T-helper 1 cell (primary cell): ENCODE data around the gene AKT3.
"Not testable (repeated sequence)": the region's sequence is repeated elsewhere in the genome, so short reads cannot be mapped to it uniquely, and the experiment has no call there.

Source experiments
- DNase-seq, 5 donors: peaks; one replicate each; pipeline ENCODE4 v3.0.0-alpha.2; 2012 to 2020

AKT3 gene

DNA sequence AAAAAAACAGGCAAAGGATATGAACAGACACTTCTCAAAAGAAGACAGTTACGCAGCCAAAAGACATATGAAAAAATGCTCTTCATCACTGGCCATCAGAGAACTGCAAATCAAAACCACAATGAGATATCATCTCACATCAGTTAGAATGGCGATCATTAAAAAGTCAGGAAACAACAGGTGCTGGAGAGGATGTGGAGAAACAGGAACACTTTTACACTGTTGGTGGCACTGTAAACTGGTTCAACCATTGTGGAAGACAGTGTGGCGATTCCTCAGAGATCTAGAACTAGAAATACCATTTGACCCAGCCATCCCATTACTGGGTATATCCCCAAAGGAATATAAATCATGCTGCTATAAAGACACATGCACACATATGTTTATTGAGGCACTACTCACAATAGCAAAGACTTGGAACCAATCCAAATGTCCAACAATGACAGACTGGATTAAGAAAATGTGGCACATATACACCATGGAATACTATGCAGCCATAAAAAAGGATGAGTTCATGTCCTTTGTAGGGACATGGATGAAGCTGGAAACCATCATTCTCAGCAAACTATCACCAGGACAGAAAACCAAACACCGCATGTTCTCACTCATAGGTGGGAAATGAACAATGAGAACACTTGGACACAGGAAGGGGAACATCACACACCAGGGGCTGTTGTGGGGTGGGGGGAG is 77.5 kb downstream of the AKT3 start:
- DNase-seq = not testable (repeated sequence)

DNA sequence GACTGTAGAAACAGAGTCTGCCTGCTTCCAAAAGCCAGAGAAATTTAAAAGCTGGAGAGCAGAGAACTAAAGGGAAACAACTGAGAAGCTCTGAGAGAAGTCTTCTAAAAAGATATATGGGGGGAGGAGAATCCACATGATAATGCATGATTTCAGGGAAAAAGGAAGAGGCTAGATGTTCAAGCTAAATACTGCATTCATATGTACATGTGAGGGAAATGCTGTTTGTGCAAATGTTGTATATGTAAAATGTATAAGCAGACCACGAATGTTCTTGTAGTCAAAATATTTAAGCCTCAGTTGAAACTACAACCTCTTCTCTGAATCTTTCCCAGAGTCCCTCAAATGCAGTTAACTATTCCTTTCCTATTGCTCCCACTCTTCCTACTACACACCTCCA is 79.2 kb downstream of the AKT3 start:
- DNase-seq = no peak

DNA sequence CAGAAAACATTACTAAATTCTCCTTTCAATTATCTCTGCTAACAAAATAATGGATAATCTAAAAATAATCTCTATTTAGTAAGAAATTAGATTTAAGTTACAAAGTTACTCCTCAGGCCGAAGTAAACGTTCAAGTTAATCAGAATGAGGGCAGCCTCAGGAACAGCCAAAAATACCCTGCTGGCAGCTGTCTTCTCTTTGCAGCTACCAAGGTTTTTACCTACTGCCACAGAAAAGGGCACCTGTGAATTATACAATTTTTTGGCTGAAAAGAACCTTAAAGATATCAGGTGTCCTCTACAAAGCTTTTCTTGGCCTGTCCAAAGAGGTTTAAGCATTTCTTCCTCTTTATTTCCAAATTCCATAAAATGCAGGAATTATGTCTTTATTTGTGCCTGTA is 84.4 kb downstream of the AKT3 start:
- no peak for DNase-seq

DNA sequence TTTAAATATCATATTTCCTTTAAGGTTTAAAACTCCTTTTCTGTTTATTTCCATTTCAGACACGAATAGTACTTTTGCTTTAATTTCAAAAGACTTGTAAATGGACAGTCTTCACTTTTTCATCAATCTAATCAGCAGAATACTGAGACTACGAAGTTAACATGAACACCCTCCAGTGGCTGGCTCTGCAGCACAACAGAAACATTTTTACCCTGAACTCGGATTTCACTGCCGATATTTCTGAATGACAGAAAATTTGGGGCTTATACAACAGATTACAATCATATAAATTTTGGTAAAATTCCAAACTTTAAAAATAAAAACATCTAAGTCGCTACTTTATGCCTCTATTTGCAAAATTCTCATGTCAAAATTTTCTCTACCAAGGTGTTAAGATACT is 86.2 kb downstream of the AKT3 start:
- DNase-seq = no peak

DNA sequence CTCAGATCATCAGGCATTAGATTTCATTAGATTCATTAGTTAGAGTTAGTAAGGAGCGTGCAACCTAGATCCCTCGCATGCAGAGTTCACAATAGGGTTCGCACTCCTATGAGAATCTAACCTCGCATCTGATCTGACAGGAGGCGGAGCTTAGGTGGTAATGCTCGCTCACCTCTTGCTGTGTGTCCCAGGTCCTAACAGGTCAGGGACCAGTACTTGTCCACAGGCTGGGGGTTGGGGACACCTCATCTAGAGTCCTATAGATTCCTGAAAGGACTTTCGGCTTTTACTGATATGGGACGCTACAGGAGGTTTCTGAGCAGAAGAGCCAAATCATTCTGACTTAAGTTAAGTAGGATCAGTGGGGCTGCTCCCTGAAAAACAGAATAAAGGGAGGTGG is 91.4 kb downstream of the AKT3 start:
- DNase-seq = no peak

DNA sequence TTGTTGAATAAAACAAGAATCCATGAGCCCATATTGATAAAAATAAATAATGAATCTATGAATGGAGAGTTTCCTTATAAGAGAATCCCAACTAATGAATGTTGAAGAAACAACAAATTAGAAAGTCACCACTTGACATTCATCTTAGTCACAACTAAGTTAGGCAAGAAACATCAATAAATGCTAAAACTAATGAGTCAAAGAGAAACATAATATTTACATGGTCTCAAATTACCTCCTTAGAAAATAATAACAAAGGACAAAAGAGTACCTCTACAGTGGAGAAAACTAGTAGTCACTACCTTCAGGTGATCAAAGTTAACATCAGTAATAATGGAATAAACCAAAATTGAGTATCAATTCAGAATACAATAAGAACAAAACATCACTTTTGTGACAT is 93.5 kb downstream of the AKT3 start:
- no peak for DNase-seq

DNA sequence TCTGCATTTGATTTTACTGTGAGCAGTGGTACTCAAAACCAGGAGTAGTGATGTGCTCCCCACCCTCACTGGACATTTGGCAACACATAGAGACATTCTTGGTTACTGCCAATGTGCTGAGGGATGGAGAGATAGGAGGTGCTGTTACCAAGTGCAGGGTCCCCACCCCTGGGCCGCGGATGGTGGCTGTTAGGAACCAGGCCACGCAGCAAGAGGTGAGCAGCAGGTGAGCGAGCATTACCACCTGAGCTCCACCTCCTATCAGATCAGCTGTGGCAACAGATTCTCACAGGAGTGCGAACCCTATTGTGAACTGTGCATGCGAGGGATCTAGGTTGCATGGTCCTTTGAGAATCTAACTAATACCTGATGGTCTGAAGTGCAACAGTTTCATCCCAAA is 95.7 kb downstream of the AKT3 start:
- DNase-seq = no peak

DNA sequence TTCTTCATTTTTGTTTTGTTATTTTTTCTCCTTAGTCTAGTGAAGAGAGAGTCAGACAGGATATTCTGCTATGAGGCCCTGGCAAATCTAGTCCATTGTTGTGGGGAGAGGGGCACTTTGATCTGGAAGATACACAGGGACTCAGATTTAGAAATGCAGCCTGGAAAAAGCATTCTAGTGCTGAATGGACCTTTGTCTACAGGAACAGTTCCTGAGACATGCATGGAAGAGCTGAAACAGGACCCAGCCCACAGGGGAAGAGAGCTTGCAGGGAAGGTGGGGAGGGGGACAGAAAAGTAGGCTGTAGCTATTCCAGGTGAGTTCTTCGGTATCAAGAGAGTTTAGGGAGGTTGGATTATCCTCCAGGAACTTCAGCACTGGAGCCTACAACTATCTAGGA is 98.5 kb downstream of the AKT3 start:
- DNase-seq = no peak

DNA sequence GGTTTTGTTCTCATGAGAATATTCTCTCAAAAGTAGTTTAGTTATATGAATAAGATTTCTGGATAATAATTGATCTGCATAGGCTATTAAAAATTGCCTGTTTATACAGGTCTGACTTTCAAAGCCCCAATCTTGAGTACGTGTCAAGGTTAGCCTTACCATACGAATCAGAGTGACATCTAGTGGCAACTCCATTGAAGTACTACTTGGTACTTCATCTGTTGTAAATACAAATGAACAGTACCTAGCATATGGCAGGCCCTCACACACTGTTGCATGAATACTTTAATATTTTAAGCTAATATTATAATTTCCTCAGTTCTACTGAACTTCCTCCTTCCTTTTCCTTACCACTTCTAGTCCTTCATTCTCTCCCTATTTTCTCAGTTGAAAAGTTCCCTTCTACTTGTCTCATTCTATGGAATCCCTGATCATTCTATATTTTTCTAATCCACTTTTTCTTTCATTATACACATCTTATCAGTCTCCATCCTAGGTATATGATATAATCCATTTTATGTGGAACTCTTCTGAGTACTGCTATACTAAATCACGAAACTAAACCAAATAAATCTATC is 101.2 kb downstream of the AKT3 start:
- peak in 2 of 5 donors; percentile 18 to 69 for DNase-seq

DNA sequence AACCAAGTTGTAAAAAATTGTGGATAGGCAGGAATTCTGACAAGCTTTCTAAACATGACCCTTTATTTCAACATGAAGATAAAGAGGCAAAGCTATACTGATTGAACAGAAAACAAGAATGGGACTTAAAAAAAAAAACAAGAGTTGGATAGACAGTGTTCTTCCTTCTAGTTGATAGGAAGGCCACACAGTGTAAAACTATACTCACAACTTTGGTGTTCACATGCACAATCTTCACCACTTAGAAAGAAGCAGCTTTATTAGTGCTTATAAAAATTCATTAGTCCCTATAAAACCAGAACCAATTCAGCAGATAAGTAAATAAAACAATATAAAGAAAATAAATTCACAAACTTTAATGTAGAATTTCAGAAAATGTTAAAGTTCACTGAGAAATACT is 101.8 kb downstream of the AKT3 start:
- no peak for DNase-seq

DNA sequence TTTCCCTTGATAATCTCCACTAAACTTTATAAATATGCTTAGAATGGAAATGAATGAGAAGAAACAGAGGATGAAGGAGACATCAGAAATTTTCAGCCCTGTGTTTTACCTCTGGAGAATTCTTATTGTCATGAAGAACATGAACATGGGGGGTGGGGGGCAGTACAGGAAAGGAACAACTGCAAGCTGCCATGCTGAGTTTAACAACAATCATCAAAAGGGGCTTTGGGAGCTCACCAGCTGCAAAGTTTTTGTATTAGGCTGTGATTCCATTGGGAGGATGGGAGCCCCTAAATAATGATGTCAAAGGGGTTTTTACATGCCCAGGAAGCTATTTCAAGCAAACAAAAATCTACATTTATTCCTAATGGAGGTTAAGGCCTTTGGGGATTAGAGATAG is 103.3 kb downstream of the AKT3 start:
- DNase-seq = no peak

DNA sequence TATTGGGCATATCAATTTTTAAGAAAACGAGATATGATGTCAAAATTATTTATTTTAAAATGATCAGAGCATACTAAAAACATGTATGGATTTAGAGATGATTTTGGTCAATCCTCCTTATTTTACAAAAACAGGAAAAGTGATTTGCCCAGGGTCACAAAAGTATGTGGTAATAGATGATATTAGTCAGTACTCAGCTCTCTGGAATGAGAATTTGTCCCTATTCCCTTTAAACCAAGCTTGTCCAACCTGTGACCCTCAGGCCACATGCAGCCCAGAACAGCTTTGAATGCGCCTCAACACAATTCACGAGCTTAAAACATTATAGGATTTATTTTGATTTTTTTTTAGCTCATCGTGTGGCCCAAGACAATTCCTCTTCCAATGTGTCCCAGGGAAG is 104.7 kb downstream of the AKT3 start:
- no peak for DNase-seq

DNA sequence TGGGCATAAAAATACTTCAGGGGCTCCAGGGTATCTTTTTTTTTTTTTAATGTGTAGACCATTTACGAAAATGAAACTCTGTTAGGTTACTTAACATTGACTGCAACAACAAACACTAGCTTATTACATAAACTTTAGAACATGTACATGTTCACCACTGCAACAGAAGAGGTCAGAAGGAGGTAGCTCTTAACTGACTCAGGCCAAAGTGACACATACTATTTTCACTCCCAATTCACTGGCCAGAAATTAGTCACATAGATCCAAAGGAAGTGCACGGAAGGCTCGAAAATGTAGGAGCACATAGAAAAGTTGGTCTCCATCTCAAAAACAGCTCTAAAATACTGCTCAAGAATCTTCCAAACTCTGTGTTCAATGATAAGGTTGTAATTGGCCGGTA is 107.2 kb downstream of the AKT3 start:
- DNase-seq = no peak

DNA sequence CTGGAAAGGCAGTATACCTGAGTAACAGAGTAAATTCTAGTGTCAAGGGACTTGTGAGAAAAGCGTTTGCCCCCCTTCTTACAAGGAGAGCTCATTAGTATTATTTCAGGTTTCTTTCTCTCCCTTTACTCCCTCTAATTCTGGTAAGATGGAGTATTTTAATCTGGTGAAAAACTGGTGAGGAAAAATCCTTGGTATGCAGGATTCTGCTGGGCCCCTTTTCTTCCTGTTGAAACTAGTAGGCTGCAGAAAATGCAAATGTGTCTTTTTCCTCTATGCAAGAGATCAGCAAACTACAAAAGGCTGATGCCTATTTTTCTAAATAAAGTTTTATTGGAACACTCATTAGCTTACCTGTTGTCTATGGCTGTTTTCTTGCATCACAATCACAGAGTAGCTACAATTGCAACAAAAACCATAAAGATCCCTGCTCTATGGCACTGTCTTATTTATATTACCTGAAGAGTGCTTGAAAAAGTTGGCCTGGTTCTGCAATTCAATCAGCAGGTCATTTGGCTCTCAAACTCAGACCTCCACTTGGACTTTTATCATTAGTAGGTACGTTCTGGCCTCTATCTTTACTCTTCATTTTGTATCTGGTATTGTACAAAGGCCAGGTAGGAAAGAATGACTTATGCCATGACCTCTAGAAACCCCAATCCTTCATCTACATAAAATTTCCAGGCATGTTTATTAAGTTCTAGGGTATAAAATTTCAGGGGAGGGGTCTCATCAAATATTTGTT is 109.6 kb downstream of the AKT3 start:
- no peak for DNase-seq

DNA sequence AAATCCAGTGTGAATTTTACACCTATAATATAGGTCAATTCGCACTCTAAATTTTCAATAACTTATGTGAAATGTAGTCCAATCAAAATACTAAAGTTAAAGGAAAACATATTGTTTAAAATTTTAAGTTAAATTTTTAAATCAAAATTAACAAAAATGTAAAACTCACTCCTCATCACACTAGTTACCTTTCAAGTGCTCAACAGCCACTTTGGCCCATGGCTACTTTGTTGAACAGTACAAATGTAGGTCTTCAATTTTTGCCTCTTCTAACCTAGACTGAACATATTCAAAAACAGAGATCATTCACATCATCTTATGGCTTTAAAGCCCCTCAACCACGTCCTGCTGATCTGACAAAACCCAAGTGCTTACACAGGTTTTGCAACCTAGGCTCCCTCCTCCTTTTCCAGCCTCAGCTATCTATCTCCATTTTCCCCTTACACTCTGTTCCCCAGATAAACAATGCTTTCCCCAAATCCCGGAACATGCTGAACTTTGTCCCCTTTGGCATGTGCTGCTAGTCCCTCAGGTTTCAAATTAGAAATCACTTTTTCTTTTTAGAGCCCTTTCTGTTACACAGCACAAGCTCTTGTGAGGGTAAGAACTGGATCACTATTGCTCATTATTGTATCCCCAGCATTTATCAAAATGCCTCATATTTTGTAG is 110.6 kb downstream of the AKT3 start:
- no peak for DNase-seq

DNA sequence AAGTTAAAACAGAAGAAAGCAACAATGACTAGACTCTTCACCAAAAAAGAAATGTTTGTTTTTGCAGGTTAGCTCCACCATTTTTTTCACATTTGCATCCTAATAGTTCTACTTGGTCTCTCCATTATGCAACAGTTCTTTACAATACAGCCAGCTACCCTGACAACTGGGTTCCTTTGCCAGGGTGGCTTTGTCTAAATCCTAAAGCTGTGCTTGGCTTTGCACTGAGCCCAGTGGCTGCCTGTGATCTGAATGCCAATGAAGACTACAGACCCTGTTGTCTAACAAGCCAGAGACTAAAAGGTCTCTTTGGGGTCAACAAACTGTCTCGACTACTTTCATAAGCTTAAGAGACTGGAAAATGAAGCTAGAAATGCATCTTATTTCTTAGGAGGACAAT is 112.0 kb downstream of the AKT3 start:
- DNase-seq = no peak

DNA sequence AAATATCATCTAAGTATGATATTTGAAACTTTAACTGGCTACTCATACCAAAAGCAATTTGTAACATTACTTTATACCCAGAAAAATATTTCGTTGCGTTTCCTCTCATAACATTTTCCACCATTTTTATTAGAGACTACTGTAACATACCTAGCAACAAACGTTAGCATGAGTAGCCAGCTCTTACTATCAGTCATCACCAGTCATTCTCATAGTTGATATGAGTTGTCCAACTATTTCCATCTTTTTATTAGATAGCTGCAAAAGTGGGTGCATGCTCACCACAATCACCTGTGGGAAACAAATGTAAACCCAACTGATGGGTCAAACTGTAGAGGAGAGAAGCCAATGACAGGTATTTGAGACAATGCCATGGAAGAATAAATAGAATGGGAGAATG is 114.6 kb downstream of the AKT3 start:
- DNase-seq = peak in 1 of 5 donors; percentile 38

DNA sequence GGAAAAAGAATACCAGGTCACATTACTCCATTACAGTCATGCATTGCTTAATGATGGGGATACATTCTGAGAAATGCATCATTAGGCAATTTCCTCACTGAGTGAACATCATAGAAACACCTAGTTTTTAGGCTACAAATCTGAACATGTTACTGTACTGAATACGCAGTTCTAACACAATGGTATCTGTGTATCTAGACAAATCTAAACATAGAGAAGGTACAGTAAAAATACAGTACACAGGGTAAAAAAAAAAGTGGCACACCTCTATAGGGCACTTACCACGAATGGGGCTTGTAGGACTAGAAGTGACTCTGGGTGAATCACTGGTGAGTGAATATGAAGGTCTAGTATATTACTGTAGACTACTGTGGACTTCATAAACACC is 115.7 kb downstream of the AKT3 start:
- DNase-seq = no peak

DNA sequence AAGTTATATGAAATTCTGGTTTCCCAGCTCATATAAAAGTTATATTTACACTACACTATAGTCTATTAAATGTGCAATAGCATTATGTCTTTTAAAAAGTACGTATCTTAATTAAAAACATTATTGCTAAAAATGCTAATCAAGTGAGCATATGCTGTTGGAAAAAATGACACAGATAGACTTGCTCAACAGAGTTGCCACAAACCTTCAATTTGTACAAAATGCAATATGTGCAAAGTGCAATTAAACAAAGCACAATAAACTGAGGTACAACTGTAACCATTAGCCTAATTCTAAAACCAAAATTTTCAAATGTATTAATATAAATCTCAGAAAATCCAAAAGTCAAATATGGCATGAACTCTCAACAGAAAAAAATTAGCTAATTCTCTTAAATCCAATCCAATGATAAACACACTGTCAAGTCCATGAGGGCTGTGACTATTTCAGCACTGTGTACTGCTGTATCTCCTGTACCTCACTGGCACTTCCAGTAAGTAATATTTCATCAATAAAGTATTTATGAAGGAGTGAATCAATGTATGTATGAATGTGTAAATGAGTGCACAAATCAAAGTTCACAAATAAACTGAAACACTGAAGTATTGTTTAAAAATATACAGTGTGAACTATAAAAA is 116.3 kb downstream of the AKT3 start:
- no peak for DNase-seq

DNA sequence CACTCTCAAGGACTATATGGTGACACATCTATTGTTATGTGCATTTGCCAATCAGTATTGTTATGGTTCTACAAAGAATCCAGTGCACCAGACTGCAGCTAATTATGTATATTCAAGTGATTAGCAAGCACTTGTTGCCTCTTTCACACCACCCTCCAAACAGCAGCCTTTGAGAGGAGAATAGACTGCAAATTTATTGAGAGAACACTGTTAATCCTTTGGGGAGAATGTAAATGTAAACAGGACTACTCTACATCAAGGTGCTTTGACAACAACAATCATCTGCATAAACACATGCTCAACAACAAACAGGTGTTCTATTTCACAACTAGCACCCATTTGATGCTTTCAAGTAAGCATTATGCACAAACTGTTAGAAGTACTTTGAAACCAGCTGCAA is 117.4 kb downstream of the AKT3 start:
- no peak for DNase-seq

DNA sequence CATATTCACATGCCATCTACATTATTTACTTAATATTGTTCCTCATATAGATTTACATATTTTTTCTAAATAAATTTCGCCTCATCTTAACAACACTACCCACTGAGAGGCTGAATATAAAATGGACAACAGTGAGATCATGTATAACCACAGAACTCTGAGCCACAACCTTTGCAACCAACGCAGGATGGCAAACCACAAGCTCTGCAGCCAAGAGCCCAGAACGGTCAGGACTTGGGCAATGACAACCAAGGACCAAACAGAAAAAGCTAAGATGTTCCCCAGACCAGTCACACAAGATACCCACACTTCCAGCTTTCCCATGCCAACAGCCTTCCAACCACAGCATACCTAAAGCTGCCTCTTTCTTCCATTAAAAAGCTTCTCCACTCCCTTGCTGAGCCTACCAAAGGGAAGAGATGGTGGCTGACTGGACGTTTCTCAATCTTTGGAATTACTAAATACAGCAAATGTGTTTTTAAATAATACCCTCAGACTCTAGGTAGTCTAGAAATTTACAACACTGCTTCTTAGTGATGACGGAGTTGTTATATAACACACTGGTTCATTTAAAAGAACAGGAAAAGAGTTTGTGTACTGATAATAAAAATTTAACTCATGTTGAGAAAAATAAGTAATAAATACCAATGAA is 117.9 kb downstream of the AKT3 start:
- DNase-seq = no peak

DNA sequence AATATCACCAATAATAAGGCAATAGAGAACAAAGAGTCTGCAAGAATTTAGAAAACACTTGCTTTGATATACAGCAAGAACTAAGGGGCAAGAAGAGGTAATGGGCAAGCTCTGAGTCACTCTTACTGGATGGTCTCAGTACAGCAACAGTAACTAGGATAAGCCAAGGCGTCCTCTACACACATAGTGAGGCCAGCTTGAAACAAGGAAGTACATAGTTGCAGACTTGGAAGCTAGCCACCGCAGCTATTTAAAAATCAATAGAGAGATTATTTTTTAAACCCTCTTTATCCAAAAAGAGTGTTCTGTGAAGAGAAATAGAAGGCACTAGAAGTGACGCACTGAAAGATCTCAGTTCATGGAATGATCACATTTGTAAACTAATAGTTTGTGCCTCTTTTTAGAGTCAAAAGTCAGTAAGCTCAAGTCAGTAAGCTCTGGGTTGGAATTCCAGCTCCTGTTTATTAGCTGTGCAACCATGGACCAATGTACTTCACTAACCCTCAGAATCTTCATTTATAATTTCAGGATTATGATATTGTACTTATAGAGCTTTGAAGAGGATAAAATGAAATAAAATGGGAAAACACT is 118.6 kb downstream of the AKT3 start:
- no peak for DNase-seq
